Liver (tissue), 9 donors: ENCODE data around the gene GREB1. TPM values are rescaled to one million over a fixed set of nuclear protein-coding genes. Genes with fewer than 3 reads are reported as not detected.

Experiments
- DNase-seq: peaks from one replicate; pipeline ENCODE4 v3.0.0-alpha.2; 2017; ENCODE audit warnings: low spot score
- H3K27ac ChIP-seq, 2 donors: one replicate each; pipeline ENCODE4 v1.7.0; 2013; ENCODE audit warnings: inconsistent platforms in 2 of 2, low read length in 2 of 2, control low read depth in 1 of 2, low read depth in 1 of 2, mild to moderate bottlenecking in 1 of 2
- H3K27me3 ChIP-seq, 4 donors: one replicate each; pipeline versions ENCODE4 v1.6.1 to v1.7.0; 2013; ENCODE audit warnings: low read length in 3 of 4, inconsistent platforms in 1 of 4, mild to moderate bottlenecking in 1 of 4, moderate library complexity in 1 of 4; ENCODE audit not compliant: control insufficient read depth in 4 of 4, insufficient read depth in 4 of 4
- H3K36me3 ChIP-seq, 4 donors: one replicate each; pipeline versions ENCODE4 v1.6.1 to v1.7.0; 2013; ENCODE audit warnings: low read length in 3 of 4, mild to moderate bottlenecking in 3 of 4, low read depth in 1 of 4, moderate library complexity in 1 of 4; ENCODE audit not compliant: control insufficient read depth in 4 of 4, insufficient read depth in 3 of 4
- H3K4me1 ChIP-seq, 4 donors: one replicate each; pipeline versions ENCODE4 v1.6.1 to v1.7.0; 2013; ENCODE audit warnings: low read length in 3 of 4, mild to moderate bottlenecking in 3 of 4, moderate library complexity in 1 of 4; ENCODE audit not compliant: control insufficient read depth in 4 of 4, insufficient read depth in 4 of 4
- H3K4me3 ChIP-seq, 3 donors: one replicate each; pipeline versions ENCODE4 v1.6.1 to v1.7.0; 2013; ENCODE audit warnings: low read length in 3 of 3, control low read depth in 1 of 3, low read depth in 1 of 3, mild to moderate bottlenecking in 1 of 3
- H3K9ac ChIP-seq, 2 donors: one replicate each; pipeline ENCODE4 v1.7.0; 2013; ENCODE audit warnings: low read length in 2 of 2, mild to moderate bottlenecking in 2 of 2, moderate library complexity in 2 of 2, control low read depth in 1 of 2, low read depth in 1 of 2
- H3K9me3 ChIP-seq, 4 donors: one replicate each; pipeline versions ENCODE4 v1.6.1 to v1.7.0; 2013; ENCODE audit warnings: low read length in 3 of 4; ENCODE audit not compliant: control insufficient read depth in 4 of 4
- EGR1 ChIP-seq, 2 donors: IDR thresholded peaks; 2 replicates each; pipeline ENCODE4 v1.6.1; 2016 to 2018; ENCODE audit warnings: antibody characterized with exemption in 2 of 2, low read depth in 2 of 2
- FOXA1 ChIP-seq: IDR thresholded peaks from 2 replicates; pipeline ENCODE4 v1.6.1; 2016; ENCODE audit warnings: antibody characterized with exemption
- GABPA ChIP-seq, 2 donors: IDR thresholded peaks in 1 of 2; conservative IDR thresholded peaks in 1 of 2; 2 replicates each; pipeline ENCODE4 v1.6.1; 2016; ENCODE audit warnings: antibody characterized with exemption in 2 of 2, mild to moderate bottlenecking in 1 of 2, moderate library complexity in 1 of 2
- HNF4A ChIP-seq, 2 donors: conservative IDR thresholded peaks; 2 replicates each; pipeline ENCODE4 v1.6.1; 2016; ENCODE audit warnings: antibody characterized with exemption in 2 of 2, mild to moderate bottlenecking in 2 of 2
- HNF4G ChIP-seq: IDR thresholded peaks from 2 replicates; pipeline ENCODE4 v1.6.1; 2016; ENCODE audit warnings: antibody characterized with exemption
- JUND ChIP-seq, 2 donors: IDR thresholded peaks; 2 replicates each; pipeline ENCODE4 v1.6.1; 2016; ENCODE audit warnings: antibody characterized with exemption in 2 of 2
- NR2F2 ChIP-seq: IDR thresholded peaks from 2 replicates; pipeline ENCODE4 v1.6.1; 2016; ENCODE audit warnings: antibody characterized with exemption
- RAD21 ChIP-seq, 2 donors: IDR thresholded peaks; 2 replicates each; pipeline ENCODE4 v1.6.1; 2016; ENCODE audit warnings: antibody characterized with exemption in 2 of 2, mild to moderate bottlenecking in 2 of 2
- RXRA ChIP-seq, 2 donors: IDR thresholded peaks; 2 replicates each; pipeline ENCODE4 v1.6.1; 2017 to 2018; ENCODE audit warnings: antibody characterized with exemption in 2 of 2, mild to moderate bottlenecking in 1 of 2
- TAF1 ChIP-seq: conservative IDR thresholded peaks from 2 replicates; pipeline ENCODE4 v1.6.1; 2016; ENCODE audit warnings: antibody characterized with exemption, mild to moderate bottlenecking
- YY1 ChIP-seq: IDR thresholded peaks from 2 replicates; pipeline ENCODE4 v1.6.1; 2016; ENCODE audit warnings: antibody characterized with exemption, mild to moderate bottlenecking
- WGBS: extraction: QIAGEN DNeasy Blood & Tissue Kit; methylation state at CpG from one replicate; pipeline ENCODE4 v1.1.7; 2013; 5-methylcytosine and 5-hydroxymethylcytosine counted together
- polyA plus RNA-seq, 2 donors: library from polyadenylated mRNA; stranded (reverse) in 1 of 2; unstranded in 1 of 2; fragments of 200-250 nt in 1 of 2; fragments of >200 nt in 1 of 2; fragmentation: Nextera tagmentation in 1 of 2; extraction: Ambion mirVana in 1 of 2; gene quantifications; one replicate each; pipeline versions ENCODE4 v1.2.1 to v1.2.3, GENCODE V29; 2013 to 2015
- total RNA-seq, 2 donors: library from RNA; depleted of rRNA; stranded (reverse); fragments of >200 nt; gene quantifications; one replicate each; pipeline ENCODE4 v1.2.3, GENCODE V29; 2014
- TF ChIP-seq, protein P1 (sequence below): IDR thresholded peaks from 2 replicates; pipeline ENCODE4 v1.6.1; 2016; ENCODE audit warnings: antibody characterized with exemption, mild to moderate bottlenecking
- TF ChIP-seq, protein P2 (sequence below): IDR thresholded peaks from 2 replicates; pipeline ENCODE4 v1.6.1; 2016; ENCODE audit warnings: antibody characterized with exemption
- TF ChIP-seq, protein P3 (sequence below): IDR thresholded peaks from 2 replicates; pipeline ENCODE4 v1.6.1; 2016; ENCODE audit warnings: antibody characterized with exemption
- TF ChIP-seq, protein P4 (sequence below): fragments of 150-350 bp; IDR thresholded peaks from 2 replicates; pipeline ENCODE4 v1.5.1; 2017; ENCODE audit warnings: improper control_type of control experiment, low read depth, low read length; ENCODE audit not compliant: missing input control
- donor health status: healthy.
- donor health status: healthy.
- donor health status: healthy.
- donor health status: healthy.
- donor health status: healthy.

GREB1 gene
- total and polyA plus RNA-seq, 4 donors = 1.0 to 6.3 (median 3.6) TPM

DNA sequence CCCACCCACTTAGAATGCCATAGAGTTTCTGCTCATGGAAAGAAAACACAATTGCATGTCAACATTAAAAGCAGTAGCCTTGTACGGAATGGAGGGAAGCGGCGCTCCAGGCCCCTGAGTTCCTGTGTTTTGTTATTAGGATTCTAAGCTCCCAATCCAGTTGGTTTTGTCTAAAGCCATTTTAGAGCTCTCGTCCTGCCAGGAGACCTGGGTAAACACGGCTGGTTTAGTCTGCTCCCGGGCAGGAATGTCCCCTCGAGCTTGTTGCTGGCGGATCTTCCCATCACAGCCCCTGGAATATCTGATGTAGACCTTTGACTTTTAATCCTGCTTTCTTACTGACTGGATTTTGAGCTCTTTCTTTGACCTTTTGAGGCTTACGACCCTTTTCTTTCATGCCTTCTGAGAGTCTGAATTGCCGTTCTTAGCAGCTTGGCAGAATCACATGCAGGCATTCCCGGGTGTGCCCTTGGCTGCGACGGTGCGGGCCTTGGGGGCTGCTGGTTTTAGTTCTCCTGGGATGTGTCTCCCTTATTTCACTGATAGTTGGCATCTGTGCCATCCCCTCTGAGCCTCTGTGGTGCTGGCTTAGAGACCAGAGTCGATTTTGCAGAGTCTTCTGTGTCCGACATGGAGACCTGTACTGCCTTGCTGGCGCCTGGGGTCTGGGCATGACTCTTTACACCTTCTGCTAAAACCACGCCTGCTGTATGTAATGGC, 25.4 kb downstream of the GREB1 start (continued):
- TF ChIP-seq, protein P1, sequence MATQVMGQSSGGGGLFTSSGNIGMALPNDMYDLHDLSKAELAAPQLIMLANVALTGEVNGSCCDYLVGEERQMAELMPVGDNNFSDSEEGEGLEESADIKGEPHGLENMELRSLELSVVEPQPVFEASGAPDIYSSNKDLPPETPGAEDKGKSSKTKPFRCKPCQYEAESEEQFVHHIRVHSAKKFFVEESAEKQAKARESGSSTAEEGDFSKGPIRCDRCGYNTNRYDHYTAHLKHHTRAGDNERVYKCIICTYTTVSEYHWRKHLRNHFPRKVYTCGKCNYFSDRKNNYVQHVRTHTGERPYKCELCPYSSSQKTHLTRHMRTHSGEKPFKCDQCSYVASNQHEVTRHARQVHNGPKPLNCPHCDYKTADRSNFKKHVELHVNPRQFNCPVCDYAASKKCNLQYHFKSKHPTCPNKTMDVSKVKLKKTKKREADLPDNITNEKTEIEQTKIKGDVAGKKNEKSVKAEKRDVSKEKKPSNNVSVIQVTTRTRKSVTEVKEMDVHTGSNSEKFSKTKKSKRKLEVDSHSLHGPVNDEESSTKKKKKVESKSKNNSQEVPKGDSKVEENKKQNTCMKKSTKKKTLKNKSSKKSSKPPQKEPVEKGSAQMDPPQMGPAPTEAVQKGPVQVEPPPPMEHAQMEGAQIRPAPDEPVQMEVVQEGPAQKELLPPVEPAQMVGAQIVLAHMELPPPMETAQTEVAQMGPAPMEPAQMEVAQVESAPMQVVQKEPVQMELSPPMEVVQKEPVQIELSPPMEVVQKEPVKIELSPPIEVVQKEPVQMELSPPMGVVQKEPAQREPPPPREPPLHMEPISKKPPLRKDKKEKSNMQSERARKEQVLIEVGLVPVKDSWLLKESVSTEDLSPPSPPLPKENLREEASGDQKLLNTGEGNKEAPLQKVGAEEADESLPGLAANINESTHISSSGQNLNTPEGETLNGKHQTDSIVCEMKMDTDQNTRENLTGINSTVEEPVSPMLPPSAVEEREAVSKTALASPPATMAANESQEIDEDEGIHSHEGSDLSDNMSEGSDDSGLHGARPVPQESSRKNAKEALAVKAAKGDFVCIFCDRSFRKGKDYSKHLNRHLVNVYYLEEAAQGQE = no peak

DNA sequence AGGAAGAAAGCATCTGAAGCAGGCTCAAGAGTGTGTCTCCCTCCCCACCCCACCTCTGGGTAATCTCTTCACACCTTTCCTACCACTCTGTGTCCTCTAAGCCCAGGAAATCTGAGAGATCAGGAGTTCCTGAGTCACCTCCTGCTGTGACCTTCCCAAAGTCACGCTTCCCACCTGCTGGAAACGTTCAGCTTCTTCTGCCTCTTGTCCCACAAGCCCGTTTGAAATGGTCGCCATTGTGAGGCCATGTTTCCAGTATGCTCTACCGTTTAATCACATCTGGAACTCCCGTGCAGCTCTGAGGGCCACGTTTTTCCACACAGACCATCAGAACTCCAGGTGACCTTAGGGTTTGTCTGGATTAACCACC, 25.9 kb downstream of the GREB1 start:
- Histone ChIP-seq H3K36me3 (no peaks in the 10 kb centered on the region), H3K27ac (no peak overlapping the region), H3K27me3 (no peaks in the 10 kb centered on the region), H3K4me3 (no peak overlapping the region), H3K9ac (no peak overlapping the region), H3K4me1 (no peaks in the 10 kb centered on the region), H3K9me3 (no peaks in the 10 kb centered on the region)
- WGBS = 85% methylated on average over 7 of the region's 7 CpGs
- DNase-seq = no peak
- no peak for TF ChIP-seq FOXA1
- TF ChIP-seq TAF1 = no peak
- TF ChIP-seq EGR1 (IDR thresholded peaks at IDR 0.05; ENCODE audit: low read depth in 2 of 2) = no peak
- TF ChIP-seq, protein P1 = no peak
- TF ChIP-seq NR2F2 = no peak
- no peak for TF ChIP-seq HNF4A (conservative IDR thresholded peaks at IDR 0.05)
- TF ChIP-seq GABPA (IDR thresholded peaks at IDR 0.05 in 1 of 2, conservative IDR thresholded peaks at IDR 0.05 in 1 of 2) = no peak
- no peak for TF ChIP-seq RXRA (IDR thresholded peaks at IDR 0.05)
- TF ChIP-seq YY1 = no peak
- no peak for TF ChIP-seq JUND (IDR thresholded peaks at IDR 0.05)
- TF ChIP-seq HNF4G = no peak
- TF ChIP-seq, protein P2, sequence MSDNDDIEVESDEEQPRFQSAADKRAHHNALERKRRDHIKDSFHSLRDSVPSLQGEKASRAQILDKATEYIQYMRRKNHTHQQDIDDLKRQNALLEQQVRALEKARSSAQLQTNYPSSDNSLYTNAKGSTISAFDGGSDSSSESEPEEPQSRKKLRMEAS = no peak
- no peak for TF ChIP-seq RAD21 (IDR thresholded peaks at IDR 0.05)
- TF ChIP-seq, protein P3, sequence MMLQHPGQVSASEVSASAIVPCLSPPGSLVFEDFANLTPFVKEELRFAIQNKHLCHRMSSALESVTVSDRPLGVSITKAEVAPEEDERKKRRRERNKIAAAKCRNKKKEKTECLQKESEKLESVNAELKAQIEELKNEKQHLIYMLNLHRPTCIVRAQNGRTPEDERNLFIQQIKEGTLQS = no peak
- TF ChIP-seq, protein P4, sequence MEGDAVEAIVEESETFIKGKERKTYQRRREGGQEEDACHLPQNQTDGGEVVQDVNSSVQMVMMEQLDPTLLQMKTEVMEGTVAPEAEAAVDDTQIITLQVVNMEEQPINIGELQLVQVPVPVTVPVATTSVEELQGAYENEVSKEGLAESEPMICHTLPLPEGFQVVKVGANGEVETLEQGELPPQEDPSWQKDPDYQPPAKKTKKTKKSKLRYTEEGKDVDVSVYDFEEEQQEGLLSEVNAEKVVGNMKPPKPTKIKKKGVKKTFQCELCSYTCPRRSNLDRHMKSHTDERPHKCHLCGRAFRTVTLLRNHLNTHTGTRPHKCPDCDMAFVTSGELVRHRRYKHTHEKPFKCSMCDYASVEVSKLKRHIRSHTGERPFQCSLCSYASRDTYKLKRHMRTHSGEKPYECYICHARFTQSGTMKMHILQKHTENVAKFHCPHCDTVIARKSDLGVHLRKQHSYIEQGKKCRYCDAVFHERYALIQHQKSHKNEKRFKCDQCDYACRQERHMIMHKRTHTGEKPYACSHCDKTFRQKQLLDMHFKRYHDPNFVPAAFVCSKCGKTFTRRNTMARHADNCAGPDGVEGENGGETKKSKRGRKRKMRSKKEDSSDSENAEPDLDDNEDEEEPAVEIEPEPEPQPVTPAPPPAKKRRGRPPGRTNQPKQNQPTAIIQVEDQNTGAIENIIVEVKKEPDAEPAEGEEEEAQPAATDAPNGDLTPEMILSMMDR = no peak
